Upper lobe of left lung (tissue), 6 donors: ENCODE measurements around the gene GTPBP6. TPM values are rescaled to one million over a fixed set of nuclear protein-coding genes. Genes with fewer than 3 reads are reported as not detected.

Source experiments
- ATAC-seq, 2 donors: fragments of 200-7000 bp; cut with Tn5 transposase; one replicate each; pipeline ENCODE4 v1.9.1; 2022; ENCODE audit warnings: mild to moderate bottlenecking in 2 of 2, moderate library complexity in 2 of 2; ENCODE audit not compliant: low FRiP score in 2 of 2
- DNase-seq, 2 donors: peaks; one replicate each; pipeline ENCODE4 v3.0.0-alpha.2; 2019 to 2020
- H3K27ac ChIP-seq, 4 donors: fragments of 200-600 bp; sonication (generic); one replicate each; pipeline ENCODE4 v1.5.1; 2016 to 2019
- H3K27me3 ChIP-seq, 4 donors: fragments of 200-600 bp; sonication (generic); one replicate each; pipeline ENCODE4 v1.5.1; 2017 to 2019
- H3K36me3 ChIP-seq, 4 donors: fragments of 200-600 bp; sonication (generic); one replicate each; pipeline ENCODE4 v1.5.1; 2016 to 2019
- H3K4me1 ChIP-seq, 4 donors: fragments of 200-600 bp; sonication (generic); one replicate each; pipeline ENCODE4 v1.5.1; 2018 to 2019
- H3K4me3 ChIP-seq, 4 donors: fragments of 200-600 bp; sonication (generic); one replicate each; pipeline ENCODE4 v1.5.1; 2017 to 2019; ENCODE audit warnings: mild to moderate bottlenecking in 2 of 4, moderate library complexity in 1 of 4
- H3K9me3 ChIP-seq, 4 donors: fragments of 200-600 bp; sonication (generic); one replicate each; pipeline ENCODE4 v1.5.1; 2018 to 2019
- CTCF ChIP-seq, 6 experiments: fragments of 450-650 bp in 4 of 6; fragments of 200-600 bp in 2 of 6; sonication (generic) in 2 of 6; IDR thresholded peaks; one replicate each; pipeline ENCODE4 v1.5.1; 2016 to 2019; ENCODE audit warnings: antibody characterized with exemption in 6 of 6
- EP300 ChIP-seq, 4 donors: sonication (generic); formaldehyde crosslinking; IDR thresholded peaks; one replicate each; pipeline ENCODE4 v1.5.1; 2017; ENCODE audit warnings: antibody characterized with exemption in 4 of 4, control low read depth in 2 of 4
- POLR2A ChIP-seq, 4 donors: fragments of 450-650 bp; IDR thresholded peaks; one replicate each; pipeline ENCODE4 v1.5.1; 2016 to 2017; ENCODE audit warnings: antibody characterized with exemption in 4 of 4, mild to moderate bottlenecking in 2 of 4
- POLR2AphosphoS5 ChIP-seq, 2 donors: sonication (generic); formaldehyde crosslinking; IDR thresholded peaks; one replicate each; pipeline ENCODE4 v1.5.1; 2017; ENCODE audit warnings: antibody characterized with exemption in 2 of 2
- WGBS, 2 donors: methylation state at CpG; one replicate each; pipeline ENCODE4 v1.1.5; 2017 to 2018; 5-methylcytosine and 5-hydroxymethylcytosine counted together
- total RNA-seq, 6 donors: library from RNA; depleted of rRNA in 4 of 6; stranded (reverse); fragments of >200 nt in 4 of 6; gene quantifications; one replicate each; pipeline versions ENCODE4 v1.1.0 to v1.2.1, GENCODE V29; 2016 to 2021
- donor health status: DM: no; HTN: no; CAD: no; lungs with moderate emphysema.
- donor health status: DM: no; HTN: yes; CAD: no; lungs with severe emphysema.

GTPBP6 gene
- total RNA-seq, 6 donors from 2014 or later, result 34.6 to 69.9 (median 61.0) TPM

GRCh38 chrX:345020-345925 is 26.7 kb upstream of the GTPBP6 start:
- Histone ChIP-seq H3K36me3 (peaks cover 0 to 19% (median 3%) of the 10 kb centered on the region in 4 donors), H3K4me1 (no peaks in the 10 kb centered on the region), H3K27ac (no peak overlapping the region), H3K4me3 (no peak overlapping the region), H3K27me3 (no peaks in the 10 kb centered on the region), H3K9me3 (no peaks in the 10 kb centered on the region)
- DNase-seq, result peak in 1 of 2 donors; percentile 65
- no peak for ATAC-seq
- 95 to 96% methylated on average over 48 to 49 of the region's 63 CpGs for WGBS, 2 donors
- no peak for TF ChIP-seq CTCF (IDR thresholded peaks at IDR 0.05)
- TF ChIP-seq POLR2A (IDR thresholded peaks at IDR 0.05), result no peak
- TF ChIP-seq EP300 (IDR thresholded peaks at IDR 0.05), result no peak
- no peak for TF ChIP-seq POLR2AphosphoS5 (IDR thresholded peaks at IDR 0.05)

GRCh38 chrX:344371-344901 is 25.8 kb upstream of the GTPBP6 start:
- no peak overlapping the region for H3K27ac ChIP-seq
- TF ChIP-seq CTCF (IDR thresholded peaks at IDR 0.05), result no peak
- TF ChIP-seq EP300 (IDR thresholded peaks at IDR 0.05), result no peak
- TF ChIP-seq POLR2AphosphoS5 (IDR thresholded peaks at IDR 0.05), result no peak
- no peak for TF ChIP-seq POLR2A (IDR thresholded peaks at IDR 0.05)
- DNase-seq, result peak in 1 of 2 donors; percentile 79

GRCh38 chrX:341541-342101 is 23.0 kb upstream of the GTPBP6 start:
- H3K36me3 ChIP-seq, result peaks cover 0 to 17% (median 4%) of the 10 kb centered on the region in 4 donors
- ATAC-seq (peak in 1 of 2 donors; percentile 44), DNase-seq (peak in 1 of 2 donors; percentile 68)
- no peak overlapping the region for H3K27ac ChIP-seq
- TF ChIP-seq POLR2A (IDR thresholded peaks at IDR 0.05) (no peak), POLR2AphosphoS5 (IDR thresholded peaks at IDR 0.05) (no peak), EP300 (IDR thresholded peaks at IDR 0.05) (no peak)
- no peaks in the 10 kb centered on the region for H3K9me3 ChIP-seq
- H3K4me1 ChIP-seq, result no peaks in the 10 kb centered on the region
- H3K4me3 ChIP-seq, result no peak overlapping the region
- WGBS, 2 donors, result 93 to 95% methylated on average over 26 to 29 of the region's 36 CpGs
- H3K27me3 ChIP-seq, result no peaks in the 10 kb centered on the region

More at GRCh38 chrX:344371-344901, 25.8 kb upstream of the GTPBP6 start:
- Histone ChIP-seq H3K36me3 (peaks cover 0 to 19% (median 3%) of the 10 kb centered on the region in 4 donors), H3K4me3 (no peak overlapping the region), H3K27me3 (no peaks in the 10 kb centered on the region), H3K9me3 (no peaks in the 10 kb centered on the region), H3K4me1 (no peaks in the 10 kb centered on the region)
- WGBS, 2 donors, result 95 to 98% methylated on average over 24 to 27 of the region's 47 CpGs
- ATAC-seq, result no peak

GRCh38 chrX:340641-341423 is 22.2 kb upstream of the GTPBP6 start:
- H3K4me3 ChIP-seq, result no peak overlapping the region
- DNase-seq, result peak in 1 of 2 donors; percentile 48
- no peak for ATAC-seq

More at GRCh38 chrX:340641-341423, 22.2 kb upstream of the GTPBP6 start:
- WGBS, 2 donors, result 93% methylated on average over 21 to 31 of the region's 52 CpGs
- TF ChIP-seq CTCF (IDR thresholded peaks at IDR 0.05) (no peak), EP300 (IDR thresholded peaks at IDR 0.05) (no peak), POLR2A (IDR thresholded peaks at IDR 0.05) (no peak), POLR2AphosphoS5 (IDR thresholded peaks at IDR 0.05) (no peak)
- Histone ChIP-seq H3K9me3 (no peaks in the 10 kb centered on the region), H3K27me3 (no peaks in the 10 kb centered on the region), H3K36me3 (peaks cover 0 to 14% (median 3%) of the 10 kb centered on the region in 4 donors), H3K4me1 (no peaks in the 10 kb centered on the region), H3K27ac (no peak overlapping the region)
